Measurements from ENCODE around the gene BET1L. TPM values are rescaled to one million over a fixed set of nuclear protein-coding genes. Genes with fewer than 3 reads are reported as not detected.
"Not testable (repeated sequence)": the region's sequence is repeated elsewhere in the genome, so short reads cannot be mapped to it uniquely, and the experiment has no call there.

BET1L gene
- total RNA-seq, 1 donor from 2014 or later, result 60.5 TPM

DNA sequence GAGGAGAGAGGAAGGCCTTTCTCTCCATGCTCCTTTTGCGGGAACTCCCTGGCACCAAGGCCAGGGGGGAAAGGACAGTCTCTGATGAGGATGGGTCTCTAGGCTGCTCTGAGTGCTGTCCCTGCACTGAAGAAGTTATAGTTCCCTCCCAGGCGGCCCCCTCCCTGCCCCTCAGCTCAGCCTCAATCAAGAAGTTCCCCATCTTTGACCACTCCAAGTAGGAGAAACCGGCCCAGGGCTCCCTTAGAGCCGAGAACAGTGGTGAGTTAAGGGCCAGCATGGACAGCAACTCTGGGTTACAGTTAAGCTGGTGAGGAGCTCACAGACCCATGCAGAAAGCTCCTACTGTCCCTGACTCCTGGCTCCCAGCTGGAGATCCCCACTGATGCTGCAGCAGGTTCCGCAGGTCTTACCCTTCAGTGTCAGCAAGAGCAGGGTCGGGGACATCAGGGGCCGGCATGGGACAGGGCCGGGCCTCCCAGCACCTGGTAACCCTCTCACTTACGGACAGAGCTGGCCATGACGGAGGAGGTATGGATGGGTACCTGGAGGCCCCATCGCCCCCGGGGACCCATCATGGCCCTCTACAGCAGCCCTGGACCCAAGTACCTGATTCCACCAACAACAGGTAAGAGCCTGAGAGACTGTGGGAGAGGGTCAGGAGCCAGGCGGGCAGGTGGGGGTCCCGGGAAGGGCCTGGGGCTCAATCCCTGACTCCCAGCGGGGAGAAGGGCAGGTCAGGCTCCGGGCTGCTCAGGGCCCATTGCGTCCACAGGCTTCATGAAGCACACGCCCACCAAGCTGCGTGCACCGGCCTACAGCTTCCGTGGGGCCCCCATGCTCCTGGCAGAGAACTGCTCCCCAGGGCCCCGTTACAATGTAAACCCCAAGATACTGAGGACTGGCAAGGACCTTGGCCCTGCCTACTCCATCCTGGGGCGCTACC is 10.1 kb downstream of the BET1L start:
- DNase-seq (ENCODE audit: low spot score), result no peak

DNA sequence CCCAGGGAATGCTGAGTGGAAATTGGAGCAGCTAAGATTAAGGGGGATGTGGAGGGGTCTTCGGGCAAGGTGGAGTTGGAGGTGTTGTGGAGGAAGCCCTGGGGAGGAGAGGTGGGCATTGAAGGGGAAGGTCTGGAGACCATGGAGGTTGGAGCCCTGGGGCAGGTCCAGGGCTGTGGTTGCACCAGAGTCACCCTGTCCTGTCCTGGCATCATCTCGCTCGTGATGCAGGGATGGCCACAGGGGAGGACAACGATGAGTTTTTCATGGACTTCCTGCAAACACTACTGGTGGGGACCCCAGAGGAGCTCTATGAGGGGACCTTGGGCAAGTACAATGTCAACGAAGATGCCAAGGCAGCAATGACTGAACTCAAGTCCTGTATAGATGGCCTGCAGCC is 13.7 kb downstream of the BET1L start:
- peak; percentile 10 for DNase-seq (ENCODE audit: low spot score)

DNA sequence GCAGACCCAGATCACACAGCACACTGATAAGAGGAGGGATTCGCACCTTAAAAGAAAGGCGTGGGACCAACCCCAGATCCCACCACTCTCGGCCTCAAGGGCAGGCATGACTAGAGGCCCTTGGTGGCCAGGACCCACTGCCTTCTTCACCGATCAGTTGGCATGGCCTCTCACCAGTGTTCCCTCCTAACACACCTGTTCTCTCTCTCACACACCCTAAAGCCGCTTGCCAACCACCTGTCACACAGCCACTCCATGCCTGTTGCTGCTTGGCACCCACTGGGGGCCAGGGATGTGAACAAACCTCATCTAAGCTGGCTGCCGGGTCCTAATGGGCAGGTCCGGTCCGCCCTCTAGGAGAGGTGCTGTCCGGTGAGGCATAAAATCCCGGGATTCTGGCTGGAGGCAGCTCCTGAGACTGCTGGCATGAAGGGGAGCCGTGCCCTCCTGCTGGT is 14.5 kb downstream of the BET1L start, which contains the start of gene SCGB1C1:
Gene SCGB1C1 (plus strand): TSS at position 405 of the 455 bp plus-strand sequence. CDS start 22 bp downstream, at position 427.
- DNase-seq (ENCODE audit: low spot score), result not testable (repeated sequence)

DNA sequence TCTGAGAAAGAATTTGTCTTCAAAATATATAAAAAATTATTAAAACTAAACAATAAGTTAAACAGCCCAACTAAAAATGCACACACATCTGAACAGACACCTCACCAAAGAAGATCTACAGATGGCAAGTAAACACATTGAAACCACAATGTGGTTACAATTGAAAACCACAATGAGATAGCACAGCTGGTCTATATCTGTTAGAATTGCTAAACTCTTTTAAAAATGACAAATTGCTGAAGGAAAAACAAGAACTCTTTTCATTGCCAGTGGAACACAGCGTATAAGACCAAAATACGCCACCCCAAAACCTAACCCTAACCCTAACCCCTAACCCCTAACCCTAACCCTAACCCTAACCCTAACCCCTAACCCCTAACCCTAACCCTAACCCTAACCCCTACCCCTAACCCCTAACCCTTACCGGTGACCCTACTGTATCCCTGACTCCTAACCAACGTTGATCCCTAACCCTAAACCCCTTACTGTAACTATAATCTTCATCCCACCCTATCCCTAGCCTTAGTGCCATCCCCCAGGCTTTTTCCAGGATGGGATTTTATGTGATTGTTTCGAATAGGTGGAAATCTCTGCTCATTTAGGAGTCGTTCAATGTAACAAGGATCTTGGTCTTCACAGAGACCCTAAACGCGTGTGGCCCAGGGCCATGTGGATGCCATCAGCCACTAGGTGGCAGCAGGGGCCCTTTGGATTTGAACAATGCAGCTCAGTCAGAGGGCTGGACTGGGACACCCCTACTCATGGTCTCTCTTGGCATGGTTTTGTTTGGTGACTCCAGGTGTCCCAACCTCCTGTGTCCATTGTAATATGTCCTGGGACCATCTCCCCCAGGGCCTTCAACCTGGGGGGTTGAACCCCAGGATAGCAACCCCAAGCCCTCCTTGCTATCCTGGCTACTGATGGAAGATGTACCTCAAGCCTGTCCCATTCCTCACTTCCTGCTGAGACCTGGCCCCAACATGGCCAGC is 15.4 kb downstream of the BET1L start:
- DNase-seq (ENCODE audit: low spot score), result not testable (repeated sequence)

DNA sequence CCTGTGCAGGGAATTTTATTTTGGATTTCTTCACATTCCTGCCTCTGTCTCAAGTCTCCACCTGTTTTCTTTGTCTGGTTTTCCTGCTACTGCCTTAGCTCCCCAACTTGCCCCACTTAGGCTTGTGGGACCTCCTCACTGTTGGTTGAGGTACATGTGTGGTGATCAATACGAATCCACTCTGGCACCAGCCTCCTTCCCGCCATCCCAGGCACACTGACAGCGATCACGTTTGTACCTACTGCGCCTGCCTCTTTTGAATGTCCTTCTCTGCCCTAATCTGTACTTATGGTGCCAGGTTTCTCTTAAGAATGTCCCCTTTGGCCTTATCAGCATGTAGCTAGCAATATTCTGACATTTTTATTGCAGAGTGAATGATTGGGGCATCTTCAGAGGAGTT is 16.7 kb downstream of the BET1L start:
- not testable (repeated sequence) for DNase-seq (ENCODE audit: low spot score)

DNA sequence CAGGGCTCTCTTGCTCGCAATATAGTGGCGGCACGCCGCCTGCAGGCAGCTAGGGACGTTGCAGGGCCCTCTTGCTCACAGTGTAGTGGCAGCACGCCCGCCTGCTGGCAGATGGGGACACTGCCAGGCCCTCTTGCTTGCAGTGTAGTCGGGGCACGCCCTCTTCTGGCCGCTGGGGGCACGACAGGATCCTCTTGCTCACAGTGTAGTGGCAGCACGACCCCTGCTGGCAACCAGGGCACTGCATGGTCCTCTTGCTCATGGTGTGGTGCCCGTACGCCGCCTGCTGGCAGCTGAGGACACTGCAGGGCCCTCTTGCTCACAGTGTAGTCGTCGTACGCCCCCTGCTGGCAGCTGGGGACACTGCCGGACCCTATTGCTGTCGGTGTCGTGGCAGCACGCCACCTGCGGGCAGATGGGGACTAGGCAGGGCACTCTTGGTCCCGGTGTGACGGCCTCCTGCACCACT is 17.3 kb downstream of the BET1L start:
- DNase-seq (ENCODE audit: low spot score), result peak; percentile 9

DNA sequence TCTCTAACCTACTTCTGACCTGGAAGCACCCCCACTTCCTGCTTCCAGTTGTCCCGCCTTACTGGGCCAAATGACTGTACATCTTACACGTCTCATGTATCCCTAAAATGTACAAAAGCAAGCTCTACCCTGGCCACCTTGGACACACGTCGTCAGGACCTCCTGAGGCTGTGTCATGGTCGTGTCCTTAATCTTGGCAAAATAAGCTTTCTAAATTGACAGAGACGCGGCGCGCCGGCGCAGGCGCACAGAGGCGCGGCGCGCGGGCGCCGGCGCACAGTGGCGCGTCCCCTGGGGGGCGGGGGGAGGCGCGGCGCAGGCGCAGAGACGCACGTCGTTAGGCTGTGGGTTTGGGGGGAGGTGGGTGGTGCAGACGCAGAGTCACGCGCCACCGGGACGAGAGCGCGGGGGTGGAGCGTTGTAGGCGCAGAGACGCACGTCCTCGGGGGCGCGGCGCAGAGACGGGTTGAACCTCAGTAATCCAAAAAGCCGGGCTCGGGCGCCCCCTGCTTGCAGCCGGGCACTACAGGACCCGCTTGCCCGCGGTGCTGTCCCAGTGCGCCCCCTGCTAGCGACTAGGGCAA is 17.9 kb downstream of the BET1L start:
- not testable (repeated sequence) for DNase-seq (ENCODE audit: low spot score)

DNA sequence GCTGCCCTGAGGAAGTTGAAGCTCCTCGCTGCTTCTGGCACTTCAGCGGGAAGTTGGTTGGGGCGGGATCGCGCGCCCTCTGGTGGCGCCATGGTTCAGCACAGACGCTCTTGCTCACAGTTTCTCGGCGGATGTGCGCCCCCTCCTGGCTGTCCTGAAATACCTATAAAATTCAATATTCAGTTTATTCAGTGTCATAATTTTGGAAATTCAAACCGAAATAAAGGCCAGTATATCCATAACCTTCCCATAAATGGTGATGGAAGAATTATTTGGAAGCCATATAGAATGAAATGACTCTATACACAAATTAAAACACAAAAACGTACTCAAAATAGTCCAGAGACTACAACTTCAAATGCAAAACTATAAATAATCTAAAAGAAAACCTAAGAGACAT is 27.0 kb downstream of the BET1L start:
- not testable (repeated sequence) for DNase-seq (ENCODE audit: low spot score)

Other genes with a start within 250 kb of the BET1L start
- not detected for gene SCGB1C1, start 14.3 kb downstream of the BET1L start, total RNA-seq
- 109 TPM for gene RIC8A, start 309 bp upstream of the BET1L start, total RNA-seq
- 19.0 TPM for gene SIRT3, start 28.9 kb upstream of the BET1L start, total RNA-seq
- 78.5 TPM for gene PSMD13, start 29.6 kb upstream of the BET1L start, total RNA-seq
- gene NLRP6, start 71.0 kb upstream of the BET1L start, total RNA-seq, result 0.69 TPM
- 42.8 TPM for gene PGGHG, start 81.7 kb upstream of the BET1L start, total RNA-seq
- gene IFITM5, start 92.1 kb upstream of the BET1L start, total RNA-seq, result not detected
- 129 TPM for gene IFITM2, start 100.4 kb upstream of the BET1L start, total RNA-seq
- 55.4 TPM for gene IFITM1, start 106.6 kb upstream of the BET1L start, total RNA-seq
- 246 TPM for gene IFITM3, start 113.5 kb upstream of the BET1L start, total RNA-seq
- gene B4GALNT4, start 162.1 kb upstream of the BET1L start, total RNA-seq, result 3.4 TPM
- gene PKP3, start 186.8 kb upstream of the BET1L start, total RNA-seq, result 70.8 TPM
- gene SIGIRR, start 207.6 kb upstream of the BET1L start, total RNA-seq, result 152 TPM
- gene ANO9, start 234.6 kb upstream of the BET1L start, total RNA-seq, result 49.3 TPM
- 36.6 TPM for gene PTDSS2, start 242.9 kb upstream of the BET1L start, total RNA-seq

Data from mucosa of gallbladder (tissue), 1 donor.